H9 (cell line): ENCODE results near the gene TLK2. TPM values are rescaled to one million over a fixed set of nuclear protein-coding genes. Genes with fewer than 3 reads are reported as not detected.

ENCODE experiments used
- DNase-seq: peaks from one replicate; pipeline ENCODE4 v3.0.0-alpha.2; 2017
- H2AFZ ChIP-seq: one replicate; pipeline ENCODE4 v1.6.1; 2013; ENCODE audit warnings: mild to moderate bottlenecking, low read length, control low read depth, moderate library complexity
- H2AK5ac ChIP-seq: 2 replicates; pipeline ENCODE4 v1.6.1; 2013; ENCODE audit warnings: low read length, control low read depth, mixed read lengths; ENCODE audit not compliant: insufficient read length
- H2BK120ac ChIP-seq: one replicate; pipeline ENCODE4 v1.6.1; 2013; ENCODE audit warnings: low read depth, mild to moderate bottlenecking, low read length, control low read depth, inconsistent platforms; ENCODE audit not compliant: poor library complexity, severe bottlenecking
- H2BK12ac ChIP-seq: 2 replicates; pipeline ENCODE4 v1.6.1; 2013; ENCODE audit warnings: low read length, control low read depth, mixed read lengths, low read depth; ENCODE audit not compliant: insufficient read length
- H2BK15ac ChIP-seq: 2 replicates; pipeline ENCODE4 v1.6.1; 2013; ENCODE audit warnings: low read depth, low read length, control low read depth
- H2BK20ac ChIP-seq: one replicate; pipeline ENCODE4 v1.6.1; 2013; ENCODE audit warnings: low read depth, mild to moderate bottlenecking, low read length, control low read depth, inconsistent platforms; ENCODE audit not compliant: poor library complexity, severe bottlenecking
- H2BK5ac ChIP-seq: 2 replicates; pipeline ENCODE4 v1.6.1; 2013; ENCODE audit warnings: low read length, control low read depth, mixed read lengths; ENCODE audit not compliant: insufficient read length
- H3K14ac ChIP-seq: 2 replicates; pipeline ENCODE4 v1.6.1; 2013; ENCODE audit warnings: low read length, control low read depth; ENCODE audit not compliant: insufficient read depth
- H3K18ac ChIP-seq: 2 replicates; pipeline ENCODE4 v1.6.1; 2013; ENCODE audit warnings: low read depth, mild to moderate bottlenecking, mixed read lengths, low read length, control low read depth; ENCODE audit not compliant: insufficient read length
- H3K23ac ChIP-seq: 2 replicates; pipeline ENCODE4 v1.6.1; 2013; ENCODE audit warnings: low read length, control low read depth, mixed read lengths, low read depth; ENCODE audit not compliant: insufficient read length
- H3K23me2 ChIP-seq: 2 replicates; pipeline ENCODE4 v1.6.1; 2013; ENCODE audit warnings: low read depth, mild to moderate bottlenecking, mixed read lengths, low read length, control low read depth; ENCODE audit not compliant: insufficient read length, poor library complexity, severe bottlenecking
- H3K27ac ChIP-seq: 2 replicates; pipeline ENCODE4 v1.5.1; 2013; ENCODE audit warnings: low read length, control low read depth, mixed read lengths, low read depth; ENCODE audit not compliant: insufficient read length
- H3K27me3 ChIP-seq: 2 replicates; pipeline ENCODE4 v1.6.1; 2013; ENCODE audit warnings: low read length, control low read depth, inconsistent platforms; ENCODE audit not compliant: insufficient read depth
- H3K4ac ChIP-seq: 2 replicates; pipeline ENCODE4 v1.6.1; 2013; ENCODE audit warnings: low read depth, mild to moderate bottlenecking, control low read depth, inconsistent platforms, low read length, moderate library complexity
- H3K4me1 ChIP-seq: 2 replicates; pipeline ENCODE4 v1.6.1; 2013; ENCODE audit warnings: low read length, control low read depth, inconsistent platforms; ENCODE audit not compliant: insufficient read depth
- H3K4me2 ChIP-seq: 2 replicates; pipeline ENCODE4 v1.6.1; 2013; ENCODE audit warnings: low read length, control low read depth, mixed read lengths; ENCODE audit not compliant: insufficient read length, insufficient read depth
- H3K56ac ChIP-seq: 2 replicates; pipeline ENCODE4 v1.6.1; 2013; ENCODE audit warnings: low read depth, mild to moderate bottlenecking, mixed read lengths, low read length, control low read depth; ENCODE audit not compliant: insufficient read length
- H3K79me1 ChIP-seq: 2 replicates; pipeline ENCODE4 v1.6.1; 2013; ENCODE audit warnings: low read depth, mild to moderate bottlenecking, moderate library complexity, low read length, control low read depth, inconsistent platforms; ENCODE audit not compliant: insufficient read depth, poor library complexity, severe bottlenecking
- H3K79me2 ChIP-seq: 2 replicates; pipeline ENCODE4 v1.6.1; 2013; ENCODE audit warnings: low read length, control low read depth, inconsistent platforms; ENCODE audit not compliant: insufficient read depth
- H3K9ac ChIP-seq: 2 replicates; pipeline ENCODE4 v1.6.1; 2013; ENCODE audit warnings: low read length, control low read depth, mixed read lengths; ENCODE audit not compliant: insufficient read length; ENCODE audit errors: extremely low read depth
- H3K9me3 ChIP-seq: one replicate; pipeline ENCODE4 v1.6.1; 2013; ENCODE audit warnings: low read depth, low read length, inconsistent platforms; ENCODE audit not compliant: control insufficient read depth
- H3T11ph ChIP-seq: one replicate; pipeline ENCODE4 v1.6.1; 2013; ENCODE audit warnings: mild to moderate bottlenecking, low read length, control low read depth, inconsistent platforms
- H4K20me1 ChIP-seq: one replicate; pipeline ENCODE4 v1.6.1; 2013; ENCODE audit not compliant: control insufficient read depth, insufficient read length, insufficient read depth
- H4K5ac ChIP-seq: 2 replicates; pipeline ENCODE4 v1.6.1; 2013; ENCODE audit warnings: low read depth, mild to moderate bottlenecking, mixed read lengths, low read length, control low read depth; ENCODE audit not compliant: insufficient read length
- H4K8ac ChIP-seq: replicated peaks from 2 replicates; pipeline ENCODE4 v1.6.1; 2013; ENCODE audit warnings: low read length, control low read depth, mixed read lengths, low read depth; ENCODE audit not compliant: insufficient read length
- H4K91ac ChIP-seq: 2 replicates; pipeline ENCODE4 v1.6.1; 2013; ENCODE audit warnings: low read depth, mild to moderate bottlenecking, moderate library complexity, mixed read lengths, low read length, control low read depth; ENCODE audit not compliant: insufficient read length
- H3K27ac Mint-ChIP-seq, 3 experiments: 2 replicates in 2 of 3; 3 replicates in 1 of 3; pipeline ENCODE4 v1.8.0; 2020 to 2021; ENCODE audit warnings: mixed read lengths in 3 of 3, mild to moderate bottlenecking in 1 of 3, moderate library complexity in 1 of 3
- H3K27me3 Mint-ChIP-seq: 2 replicates; pipeline ENCODE4 v1.8.0; 2021; ENCODE audit warnings: low read depth, mild to moderate bottlenecking, moderate library complexity, mixed read lengths
- H3K36me3 Mint-ChIP-seq, 3 experiments: 2 replicates in 2 of 3; 3 replicates in 1 of 3; pipeline ENCODE4 v1.8.0; 2020 to 2021; ENCODE audit warnings: low read depth in 3 of 3, mixed read lengths in 3 of 3; ENCODE audit not compliant: insufficient read depth in 1 of 3
- H3K4me1 Mint-ChIP-seq, 2 experiments: 2 replicates each; pipeline ENCODE4 v1.8.0; 2020; ENCODE audit warnings: mixed read lengths in 2 of 2
- H3K4me3 Mint-ChIP-seq, 2 experiments: 2 replicates in 1 of 2; 3 replicates in 1 of 2; pipeline ENCODE4 v1.8.0; 2020 to 2021; ENCODE audit warnings: mild to moderate bottlenecking in 2 of 2, mixed read lengths in 2 of 2, moderate library complexity in 1 of 2
- H3K9me3 Mint-ChIP-seq, 2 experiments: 2 replicates in 1 of 2; 3 replicates in 1 of 2; pipeline ENCODE4 v1.8.0; 2020; ENCODE audit warnings: mild to moderate bottlenecking in 2 of 2, mixed read lengths in 2 of 2, moderate library complexity in 1 of 2
- CTCF ChIP-seq: fragments of 200-600 bp; sonication (generic); conservative IDR thresholded peaks from 3 replicates; pipeline ENCODE4 v1.8.0; 2021; ENCODE audit warnings: antibody characterized with exemption, mild to moderate bottlenecking
- WGBS: extraction: QIAGEN DNeasy Blood & Tissue Kit; methylation state at CpG from one replicate; pipeline ENCODE4 v1.1.7; 2013; ENCODE audit warnings: missing lambda C conversion rate, low lambda C conversion rate, mixed read lengths; ENCODE audit not compliant: insufficient read length; ENCODE audit errors: extremely low coverage; 5-methylcytosine and 5-hydroxymethylcytosine counted together
- total RNA-seq: library from RNA; stranded (reverse); gene quantifications from 2 replicates; pipeline ENCODE4 v1.2.1, GENCODE V29; 2021

The TLK2 gene
- total RNA-seq, 1 experiment from 2014 or later: 63.7 TPM

GRCh38 chr17:62630365-62631085, 151.9 kb downstream of the TLK2 start:
- Histone ChIP-seq H2BK120ac (no peak overlapping the region), H3K18ac (no peak overlapping the region), H3K79me2 (peaks cover 4% of the 10 kb centered on the region; the same call in 1 of the 2 replicates), H3T11ph (no peak overlapping the region), H3K9me3 (no peaks in the 10 kb centered on the region), H2BK20ac (no peak overlapping the region), H3K9ac (no peak overlapping the region), H2BK12ac (no peak overlapping the region), H3K4me1 (peaks cover 9% of the 10 kb centered on the region; the same call in 1 of the 2 replicates), H3K56ac (no peak overlapping the region), H4K8ac (no peak overlapping the region), H3K79me1 (no peaks in the 10 kb centered on the region), H4K5ac (no peak overlapping the region), H3K4me2 (no peak overlapping the region), H2AK5ac (no peak overlapping the region), H4K20me1 (no peaks in the 10 kb centered on the region), H3K23ac (no peak overlapping the region), H3K4ac (no peak overlapping the region), H3K23me2 (peaks cover 16% of the 10 kb centered on the region), H2BK5ac (no peak overlapping the region), H3K27me3 (no peaks in the 10 kb centered on the region), H4K91ac (no peak overlapping the region), H2BK15ac (no peak overlapping the region), H3K14ac (no peak overlapping the region), H3K27ac (no peak overlapping the region), H2AFZ (no peak overlapping the region)
- no CpG with 5 or more reads among the region's 12 CpGs for WGBS
- no peak for DNase-seq
- peaks cover 49 to 53% of the 10 kb centered on the region in 2 experiments for H3K4me1 Mint-ChIP-seq
- peaks cover 20% of the 10 kb centered on the region for H3K27me3 Mint-ChIP-seq
- H3K4me3 Mint-ChIP-seq: no peak overlapping the region; a peak in 2 of 5 replicates
- no peak for TF ChIP-seq CTCF
- no peaks in the 10 kb centered on the region; a peak in 1 of 5 replicates for H3K9me3 Mint-ChIP-seq
- no peak overlapping the region; a peak in 2 of 7 replicates for H3K27ac Mint-ChIP-seq
- peaks cover 0 to 9% (median 5%) of the 10 kb centered on the region in 3 experiments; a peak in 6 of 7 replicates for H3K36me3 Mint-ChIP-seq
